ENCODE measurements around the gene ADAMTSL4. TPM values are rescaled to one million over a fixed set of nuclear protein-coding genes. Genes with fewer than 3 reads are reported as not detected.

ADAMTSL4 gene
- total and polyA plus RNA-seq, 2 donors (not counting 3 experiments of a cell fraction or from before 2014, with no cell fraction given) = 0.73 to 1.0 TPM

DNA sequence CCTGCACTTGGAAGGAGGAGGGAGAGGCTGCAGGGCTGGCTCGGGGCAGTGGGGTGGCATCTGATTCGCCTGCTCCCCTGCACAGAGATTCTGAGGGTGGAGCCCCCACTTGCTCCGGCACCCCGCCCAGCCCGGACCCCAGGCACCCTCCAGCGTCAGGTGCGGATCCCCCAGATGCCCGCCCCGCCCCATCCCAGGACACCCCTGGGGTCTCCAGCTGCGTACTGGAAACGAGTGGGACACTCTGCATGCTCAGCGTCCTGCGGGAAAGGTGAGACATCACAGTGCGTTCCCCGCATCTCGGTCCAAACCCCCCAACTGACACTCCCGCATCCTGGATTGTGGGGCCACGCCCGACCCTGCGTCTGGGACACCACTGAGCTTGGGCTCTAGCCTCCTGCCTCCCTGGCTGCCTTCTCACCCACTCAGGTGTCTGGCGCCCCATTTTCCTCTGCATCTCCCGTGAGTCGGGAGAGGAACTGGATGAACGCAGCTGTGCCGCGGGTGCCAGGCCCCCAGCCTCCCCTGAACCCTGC, 7.9 kb downstream of the ADAMTSL4 start:
- H3K36me3 ChIP-seq (ENCODE audit: control insufficient read depth in 2 of 2, extremely low read depth in 1 of 2, insufficient read depth in 2 of 2, low read length in 2 of 2) = peaks cover 0 to 4% of the 10 kb centered on the region in 2 experiments
- no peak overlapping the region for H3K4me2 ChIP-seq (ENCODE audit: insufficient read depth, low read length)
- no peaks in the 10 kb centered on the region for H4K20me1 ChIP-seq (replicated peaks; ENCODE audit: control insufficient read depth, extremely low read depth, insufficient read depth, low read length)
- CTCF ChIA-PET = no interaction called here
- H3K9me1 ChIP-seq (replicated peaks; ENCODE audit: control insufficient read depth, extremely low read depth, insufficient read depth, low read length) = no peaks in the 10 kb centered on the region
- H3K9ac ChIP-seq (replicated peaks; ENCODE audit: extremely low read depth, insufficient read depth, low read length) = no peak overlapping the region
- FAIRE-seq (no peak), DNase-seq (ENCODE audit: low read depth, low spot score) (no peak)
- no peaks in the 10 kb centered on the region for H3K9me3 ChIP-seq (replicated peaks; ENCODE audit: control insufficient read depth, insufficient read depth, low read length)
- TF ChIP-seq GATA2 (IDR thresholded peaks at IDR 0.05; ENCODE audit: insufficient read depth, insufficient read length, low read depth, low read length) = no peak
- TF ChIP-seq FOS (IDR thresholded peaks at IDR 0.05; ENCODE audit: borderline replicate concordance, insufficient read depth, low read length) = no peak
- TF ChIP-seq JUN (IDR thresholded peaks at IDR 0.05; ENCODE audit: borderline replicate concordance, insufficient read depth, insufficient read length, low read depth) = no peak
- TF ChIP-seq, protein P1, sequence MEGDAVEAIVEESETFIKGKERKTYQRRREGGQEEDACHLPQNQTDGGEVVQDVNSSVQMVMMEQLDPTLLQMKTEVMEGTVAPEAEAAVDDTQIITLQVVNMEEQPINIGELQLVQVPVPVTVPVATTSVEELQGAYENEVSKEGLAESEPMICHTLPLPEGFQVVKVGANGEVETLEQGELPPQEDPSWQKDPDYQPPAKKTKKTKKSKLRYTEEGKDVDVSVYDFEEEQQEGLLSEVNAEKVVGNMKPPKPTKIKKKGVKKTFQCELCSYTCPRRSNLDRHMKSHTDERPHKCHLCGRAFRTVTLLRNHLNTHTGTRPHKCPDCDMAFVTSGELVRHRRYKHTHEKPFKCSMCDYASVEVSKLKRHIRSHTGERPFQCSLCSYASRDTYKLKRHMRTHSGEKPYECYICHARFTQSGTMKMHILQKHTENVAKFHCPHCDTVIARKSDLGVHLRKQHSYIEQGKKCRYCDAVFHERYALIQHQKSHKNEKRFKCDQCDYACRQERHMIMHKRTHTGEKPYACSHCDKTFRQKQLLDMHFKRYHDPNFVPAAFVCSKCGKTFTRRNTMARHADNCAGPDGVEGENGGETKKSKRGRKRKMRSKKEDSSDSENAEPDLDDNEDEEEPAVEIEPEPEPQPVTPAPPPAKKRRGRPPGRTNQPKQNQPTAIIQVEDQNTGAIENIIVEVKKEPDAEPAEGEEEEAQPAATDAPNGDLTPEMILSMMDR (IDR thresholded peaks at IDR 0.05; ENCODE audit: extremely low read depth in 1 of 2, insufficient read depth in 1 of 2, low read depth in 1 of 2, low read length in 2 of 2) = no peak
- TF ChIP-seq, protein P2, sequence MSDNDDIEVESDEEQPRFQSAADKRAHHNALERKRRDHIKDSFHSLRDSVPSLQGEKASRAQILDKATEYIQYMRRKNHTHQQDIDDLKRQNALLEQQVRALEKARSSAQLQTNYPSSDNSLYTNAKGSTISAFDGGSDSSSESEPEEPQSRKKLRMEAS (IDR thresholded peaks at IDR 0.05; ENCODE audit: insufficient read depth, insufficient read length) = no peak
- no TSS peak for BruUV-seq (replicated peaks)
- intact Hi-C loops (cut with micrococcal nuclease) = no loop called here
- peaks cover 43% of the 10 kb centered on the region for H3K4me1 ChIP-seq (ENCODE audit: control insufficient read depth, extremely low read depth, insufficient read depth, low read length)
- no peak overlapping the region for H3K4me3 ChIP-seq (replicated peaks in 1 of 3; ENCODE audit: insufficient read depth in 1 of 3, low read depth in 1 of 3, low read length in 3 of 3)
- no peak overlapping the region for H2AFZ ChIP-seq (ENCODE audit: low read depth, low read length)
- H3K27ac ChIP-seq (ENCODE audit: insufficient read depth, low read depth, low read length) = no peak overlapping the region
- H3K27me3 ChIP-seq (ENCODE audit: control insufficient read depth in 2 of 2, insufficient read depth in 2 of 2, low read length in 2 of 2) = no peaks in the 10 kb centered on the region
- dilution Hi-C loops (cut with MboI; ENCODE audit: extremely low pct_ligation_motif_present, low sequenced_read_pairs) = no loop called here
- POLR2A ChIA-PET = no interaction called here
- H3K79me2 ChIP-seq (ENCODE audit: control insufficient read depth, insufficient read depth, low read length) = peaks cover 4% of the 10 kb centered on the region
